ENCODE data around the gene SERPINB11.

The SERPINB11 gene

DNA sequence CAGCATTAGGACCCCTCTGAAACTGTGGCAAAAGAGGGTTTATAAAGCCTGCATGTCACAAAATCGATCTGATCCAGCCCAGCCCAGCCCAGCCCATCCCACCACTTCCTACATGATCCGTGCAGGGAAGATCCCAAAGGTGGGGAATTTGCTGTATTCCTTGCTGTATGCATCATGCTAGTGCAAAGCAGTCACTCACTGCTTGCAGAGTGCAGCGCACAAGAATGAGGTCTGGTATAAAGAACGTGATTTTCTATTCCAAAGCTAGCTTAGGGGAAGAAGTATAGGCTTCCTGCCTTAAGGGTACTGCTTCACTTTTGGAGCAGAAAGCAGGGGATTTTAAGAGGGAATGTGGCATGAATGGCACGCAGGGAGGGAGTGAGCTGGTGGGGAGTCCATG, 18.9 kb upstream of the SERPINB11 start:
- H3K4me3 ChIP-seq (ENCODE audit: low read length) = no peak overlapping the region
- no peaks in the 10 kb centered on the region for H3K36me3 ChIP-seq (ENCODE audit: insufficient read depth, low read length)
- peaks cover 13% of the 10 kb centered on the region; the same call in 1 of the 2 replicates for H3K4me1 ChIP-seq (ENCODE audit: insufficient read depth, low read length)
- H3K9ac ChIP-seq (ENCODE audit: low read depth, low read length) = no peak overlapping the region
- H3K27ac ChIP-seq (ENCODE audit: low read depth, low read length) = no peak overlapping the region
- no peaks in the 10 kb centered on the region for H3K27me3 ChIP-seq (ENCODE audit: insufficient read depth, low read length)
- 65% methylated on average over 5 of the region's 5 CpGs for WGBS
- peaks cover 6% of the 10 kb centered on the region; the same call in 1 of the 2 replicates for H3K9me3 ChIP-seq (ENCODE audit: insufficient read depth, low read depth, low read length)

DNA sequence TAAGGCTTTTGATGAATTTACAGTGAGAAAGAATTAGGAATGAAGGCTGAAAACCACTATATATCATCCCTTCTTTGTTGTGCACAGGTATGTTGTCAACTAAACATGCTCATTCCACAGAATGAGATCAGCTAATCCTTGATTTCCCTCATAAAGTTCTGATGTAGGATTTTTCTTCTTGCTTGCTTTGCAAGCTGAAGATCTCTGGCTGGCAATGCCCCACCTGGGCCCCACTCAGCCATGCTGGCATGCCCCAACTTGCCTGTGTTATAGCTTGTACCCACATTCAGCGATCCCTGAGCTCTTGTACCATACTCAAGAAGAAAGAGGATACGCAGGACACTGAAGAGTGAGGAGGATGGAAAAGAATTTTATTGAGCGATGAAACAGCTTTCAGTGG, 18.0 kb upstream of the SERPINB11 start:
- WGBS = 97% methylated on average over 3 of the region's 3 CpGs
- H3K27ac ChIP-seq (ENCODE audit: low read depth, low read length) = no peak overlapping the region
- H3K9ac ChIP-seq (ENCODE audit: low read depth, low read length) = no peak overlapping the region

DNA sequence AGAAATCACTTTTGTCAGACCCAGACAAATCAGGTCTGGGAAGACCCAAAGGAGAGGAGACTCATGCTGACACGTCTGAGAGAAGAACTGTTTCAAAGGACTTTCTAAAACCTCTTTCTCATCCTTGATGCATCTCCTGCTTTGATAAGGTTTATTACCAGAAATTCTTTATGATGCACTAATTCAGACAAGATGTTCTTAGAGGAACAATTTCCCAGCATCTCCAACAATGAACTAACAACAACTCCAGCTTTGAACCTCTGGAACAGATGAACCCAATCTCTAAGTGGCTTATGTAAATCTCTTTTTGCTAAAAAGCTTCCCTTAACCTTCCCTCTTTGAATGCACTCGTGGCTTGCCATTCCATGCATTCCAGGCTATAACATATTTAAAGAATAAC, 15.9 kb upstream of the SERPINB11 start:
- Histone ChIP-seq H3K9ac (ENCODE audit: low read depth, low read length) (no peak overlapping the region), H3K27ac (ENCODE audit: low read depth, low read length) (no peak overlapping the region), H3K36me3 (ENCODE audit: insufficient read depth, low read length) (no peaks in the 10 kb centered on the region), H3K4me1 (ENCODE audit: insufficient read depth, low read length) (peaks cover 13% of the 10 kb centered on the region; the same call in 1 of the 2 replicates), H3K4me3 (ENCODE audit: low read length) (no peak overlapping the region), H3K9me3 (ENCODE audit: insufficient read depth, low read depth, low read length) (peaks cover 6% of the 10 kb centered on the region; the same call in 1 of the 2 replicates), H3K27me3 (ENCODE audit: insufficient read depth, low read length) (no peaks in the 10 kb centered on the region)
- WGBS = 87% methylated on average over 1 of the region's 2 CpGs

More for the DNA sequence above, 18.0 kb upstream of the SERPINB11 start:
- Histone ChIP-seq H3K4me3 (ENCODE audit: low read length) (no peak overlapping the region), H3K27me3 (ENCODE audit: insufficient read depth, low read length) (no peaks in the 10 kb centered on the region), H3K4me1 (ENCODE audit: insufficient read depth, low read length) (peaks cover 13% of the 10 kb centered on the region; the same call in 1 of the 2 replicates), H3K36me3 (ENCODE audit: insufficient read depth, low read length) (no peaks in the 10 kb centered on the region), H3K9me3 (ENCODE audit: insufficient read depth, low read depth, low read length) (peaks cover 6% of the 10 kb centered on the region; the same call in 1 of the 2 replicates)

DNA sequence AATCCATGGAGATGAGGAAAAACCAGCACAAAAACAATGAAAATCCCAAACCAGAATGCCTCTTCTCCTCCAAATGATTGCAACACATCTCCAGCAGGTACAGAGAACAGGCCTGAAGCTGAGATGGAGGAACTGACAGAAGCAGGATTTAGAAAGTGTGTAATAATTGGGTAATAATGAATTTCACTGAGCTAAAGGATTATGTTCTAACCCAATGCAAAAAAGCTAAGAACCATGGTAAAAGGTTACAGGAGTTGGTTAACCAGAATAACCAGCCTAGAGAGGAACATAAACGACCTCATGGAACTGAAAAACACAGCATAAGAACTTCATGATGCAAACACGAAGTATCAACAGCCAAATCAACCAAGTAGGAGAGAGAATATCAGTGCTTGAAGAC, 13.7 kb upstream of the SERPINB11 start:
- no peak overlapping the region for H3K4me3 ChIP-seq (ENCODE audit: low read length)
- 94% methylated on average over 2 of the region's 2 CpGs for WGBS
- no peak overlapping the region for H3K27ac ChIP-seq (ENCODE audit: low read depth, low read length)
- peaks cover 6% of the 10 kb centered on the region; the same call in 1 of the 2 replicates for H3K9me3 ChIP-seq (ENCODE audit: insufficient read depth, low read depth, low read length)
- no peak overlapping the region for H3K9ac ChIP-seq (ENCODE audit: low read depth, low read length)
- H3K4me1 ChIP-seq (ENCODE audit: insufficient read depth, low read length) = no peaks in the 10 kb centered on the region
- no peaks in the 10 kb centered on the region for H3K36me3 ChIP-seq (ENCODE audit: insufficient read depth, low read length)
- no peaks in the 10 kb centered on the region for H3K27me3 ChIP-seq (ENCODE audit: insufficient read depth, low read length)

DNA sequence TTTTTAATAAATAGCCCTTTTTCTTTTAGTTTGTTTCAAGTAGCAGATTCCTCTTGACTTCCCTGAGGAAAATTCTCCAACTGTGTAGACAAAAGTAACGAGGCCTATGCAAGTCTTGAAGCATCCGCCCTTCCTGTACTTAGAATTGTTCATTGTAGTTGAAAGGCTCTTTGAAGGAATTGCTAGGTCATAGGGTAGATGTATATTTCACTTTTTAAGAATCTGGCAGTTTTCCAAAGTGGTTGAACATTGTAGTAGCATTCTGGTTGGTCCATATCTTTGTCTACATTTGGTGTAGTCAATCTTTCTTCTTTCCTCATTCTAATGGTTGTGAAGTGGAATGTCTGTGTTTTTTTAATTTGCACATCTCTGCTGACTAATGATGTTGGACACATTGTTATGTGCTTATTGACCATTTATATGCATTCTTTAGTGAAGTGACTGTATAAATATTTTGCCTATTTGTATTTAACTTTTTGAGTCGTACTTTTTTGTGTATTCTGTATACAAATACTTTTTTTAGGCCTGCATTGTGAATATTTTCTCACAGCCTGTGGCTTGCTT, 5.6 kb upstream of the SERPINB11 start:
- H3K27me3 ChIP-seq (ENCODE audit: insufficient read depth, low read length) = no peaks in the 10 kb centered on the region
- no peaks in the 10 kb centered on the region for H3K36me3 ChIP-seq (ENCODE audit: insufficient read depth, low read length)
- no peak overlapping the region for H3K4me3 ChIP-seq (ENCODE audit: low read length)
- H3K9ac ChIP-seq (ENCODE audit: low read depth, low read length) = no peak overlapping the region
- WGBS = 92% methylated on average over 2 of the region's 3 CpGs
- H3K27ac ChIP-seq (ENCODE audit: low read depth, low read length) = no peak overlapping the region
- H3K4me1 ChIP-seq (ENCODE audit: insufficient read depth, low read length) = no peaks in the 10 kb centered on the region
- H3K9me3 ChIP-seq (ENCODE audit: insufficient read depth, low read depth, low read length) = no peaks in the 10 kb centered on the region

DNA sequence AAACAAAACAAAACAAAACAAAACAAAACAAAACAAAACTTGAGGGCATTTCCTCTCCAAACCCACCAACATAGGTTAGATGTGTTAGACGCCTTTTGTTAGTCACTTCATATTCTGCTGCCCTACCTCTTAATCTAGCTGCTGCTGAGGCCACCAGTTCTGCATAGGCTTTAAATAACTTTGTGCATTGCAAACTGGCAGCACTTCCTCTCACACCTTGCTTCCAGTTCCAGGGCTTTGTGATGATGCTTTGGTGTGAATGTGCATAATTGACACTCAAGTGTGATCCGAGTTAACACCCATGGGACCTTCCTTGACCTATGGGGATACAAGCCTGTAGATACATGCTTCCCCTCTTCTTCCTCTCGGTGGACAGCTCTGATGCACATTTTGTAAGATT, 2.3 kb upstream of the SERPINB11 start:
- Histone ChIP-seq H3K27ac (ENCODE audit: low read depth, low read length) (no peak overlapping the region), H3K36me3 (ENCODE audit: insufficient read depth, low read length) (no peaks in the 10 kb centered on the region), H3K9me3 (ENCODE audit: insufficient read depth, low read depth, low read length) (no peaks in the 10 kb centered on the region), H3K4me1 (ENCODE audit: insufficient read depth, low read length) (no peaks in the 10 kb centered on the region), H3K4me3 (ENCODE audit: low read length) (no peak overlapping the region), H3K27me3 (ENCODE audit: insufficient read depth, low read length) (no peaks in the 10 kb centered on the region), H3K9ac (ENCODE audit: low read depth, low read length) (no peak overlapping the region)
- 93% methylated on average over 3 of the region's 3 CpGs for WGBS

DNA sequence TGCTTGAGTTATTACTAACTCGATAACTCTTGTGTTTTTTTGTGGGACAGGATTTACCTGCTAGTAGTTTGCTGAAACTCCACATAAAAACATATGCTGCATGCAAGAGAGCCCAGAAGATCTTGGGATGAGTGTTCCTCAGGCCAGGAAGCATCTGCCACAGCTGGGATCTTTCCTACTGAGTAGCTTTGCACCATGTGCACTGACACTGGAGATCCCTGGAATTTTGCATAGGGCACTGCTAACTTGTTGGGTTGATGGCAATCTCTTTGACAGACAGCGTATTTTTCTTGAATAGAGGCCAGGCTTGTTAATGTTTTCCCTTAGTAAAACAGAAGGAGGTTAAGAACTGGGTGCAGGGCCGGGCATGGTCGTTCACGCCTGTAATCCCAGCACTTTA, 808 bp upstream of the SERPINB11 start:
- WGBS = 98% methylated on average over 5 of the region's 5 CpGs
- Histone ChIP-seq H3K36me3 (ENCODE audit: insufficient read depth, low read length) (no peaks in the 10 kb centered on the region), H3K4me1 (ENCODE audit: insufficient read depth, low read length) (no peaks in the 10 kb centered on the region)

DNA sequence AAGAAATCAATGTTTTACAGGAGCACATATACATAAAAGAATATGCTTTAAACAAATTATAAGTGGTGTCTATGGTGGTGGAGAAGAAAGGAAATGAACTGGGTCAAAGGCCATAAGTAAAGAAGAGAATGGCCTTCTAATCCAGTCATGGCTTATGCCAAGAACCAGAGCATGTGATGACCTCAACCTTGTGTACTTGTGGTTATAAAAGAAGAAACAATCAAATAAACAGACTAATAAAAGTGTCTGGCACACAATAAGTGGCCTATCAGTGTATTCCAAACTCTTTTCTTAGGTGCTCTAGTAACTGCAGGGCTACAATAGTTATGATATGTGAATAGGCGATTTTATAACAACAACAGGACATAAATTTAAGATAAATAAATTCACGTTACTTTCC, 2.6 kb downstream of the SERPINB11 start:
- Histone ChIP-seq H3K9ac (ENCODE audit: low read depth, low read length) (no peak overlapping the region), H3K4me1 (ENCODE audit: insufficient read depth, low read length) (no peaks in the 10 kb centered on the region), H3K9me3 (ENCODE audit: insufficient read depth, low read depth, low read length) (no peaks in the 10 kb centered on the region), H3K36me3 (ENCODE audit: insufficient read depth, low read length) (no peaks in the 10 kb centered on the region), H3K27me3 (ENCODE audit: insufficient read depth, low read length) (no peaks in the 10 kb centered on the region), H3K4me3 (ENCODE audit: low read length) (no peak overlapping the region), H3K27ac (ENCODE audit: low read depth, low read length) (no peak overlapping the region)
- WGBS = 100% methylated on average over 1 of the region's 2 CpGs

More for the DNA sequence above, 808 bp upstream of the SERPINB11 start:
- Histone ChIP-seq H3K27ac (ENCODE audit: low read depth, low read length) (no peak overlapping the region), H3K9me3 (ENCODE audit: insufficient read depth, low read depth, low read length) (no peaks in the 10 kb centered on the region), H3K27me3 (ENCODE audit: insufficient read depth, low read length) (no peaks in the 10 kb centered on the region), H3K9ac (ENCODE audit: low read depth, low read length) (no peak overlapping the region), H3K4me3 (ENCODE audit: low read length) (no peak overlapping the region)

DNA sequence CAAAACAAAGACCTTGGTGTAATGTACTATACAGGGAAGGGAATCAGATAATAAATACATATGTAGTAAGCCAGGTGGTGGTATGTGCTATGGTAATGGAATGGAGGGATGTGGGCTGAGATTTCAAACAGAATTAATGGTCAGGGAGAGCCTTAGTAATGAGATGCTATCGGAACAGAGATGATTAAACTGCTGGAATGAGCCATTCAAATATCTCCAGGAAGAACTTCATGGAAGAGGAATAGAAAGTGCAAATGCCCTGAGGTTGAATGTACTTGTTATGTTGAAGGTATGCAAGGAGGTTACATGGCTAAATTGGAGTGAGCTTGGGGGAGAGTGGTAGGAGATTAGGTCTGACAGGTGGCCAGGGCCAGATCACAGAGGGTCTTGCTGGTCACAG, 5.1 kb downstream of the SERPINB11 start:
- 0 out of 2 replicates have a peak, but pooled peaks cover 3% of the 10 kb centered on the region for H3K9me3 ChIP-seq (ENCODE audit: insufficient read depth, low read depth, low read length)
- H3K36me3 ChIP-seq (ENCODE audit: insufficient read depth, low read length) = no peaks in the 10 kb centered on the region
- H3K4me3 ChIP-seq (ENCODE audit: low read length) = no peak overlapping the region
- H3K9ac ChIP-seq (ENCODE audit: low read depth, low read length) = no peak overlapping the region
- WGBS = 88% methylated on average over 1 of the region's 1 CpG
- H3K4me1 ChIP-seq (ENCODE audit: insufficient read depth, low read length) = no peaks in the 10 kb centered on the region
- H3K27me3 ChIP-seq (ENCODE audit: insufficient read depth, low read length) = no peaks in the 10 kb centered on the region
- no peak overlapping the region for H3K27ac ChIP-seq (ENCODE audit: low read depth, low read length)

DNA sequence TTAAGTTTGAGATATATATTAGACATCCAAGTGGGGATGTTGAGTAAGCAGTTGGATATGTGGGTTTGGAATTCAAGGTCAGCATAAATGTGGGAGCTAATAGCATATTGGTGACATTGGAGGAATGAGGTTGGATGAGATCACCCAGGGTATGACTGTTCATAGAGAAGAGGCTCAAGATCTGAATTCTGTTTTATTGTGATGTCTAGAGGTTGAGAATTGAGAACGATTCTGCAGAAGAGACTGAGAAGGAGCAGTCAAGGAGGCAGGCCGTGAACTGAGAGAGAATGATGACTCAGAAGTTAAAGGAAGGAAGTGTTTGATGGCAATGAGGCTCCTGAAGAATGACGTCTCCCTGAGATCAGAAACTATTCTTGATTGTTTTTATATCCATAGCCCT, 5.9 kb downstream of the SERPINB11 start:
- Histone ChIP-seq H3K9me3 (ENCODE audit: insufficient read depth, low read depth, low read length) (peaks cover 11% of the 10 kb centered on the region), H3K9ac (ENCODE audit: low read depth, low read length) (no peak overlapping the region), H3K27me3 (ENCODE audit: insufficient read depth, low read length) (no peaks in the 10 kb centered on the region), H3K36me3 (ENCODE audit: insufficient read depth, low read length) (no peaks in the 10 kb centered on the region), H3K4me3 (ENCODE audit: low read length) (no peak overlapping the region), H3K4me1 (ENCODE audit: insufficient read depth, low read length) (no peaks in the 10 kb centered on the region), H3K27ac (ENCODE audit: low read depth, low read length) (no peak overlapping the region)
- 87% methylated on average over 3 of the region's 3 CpGs for WGBS

DNA sequence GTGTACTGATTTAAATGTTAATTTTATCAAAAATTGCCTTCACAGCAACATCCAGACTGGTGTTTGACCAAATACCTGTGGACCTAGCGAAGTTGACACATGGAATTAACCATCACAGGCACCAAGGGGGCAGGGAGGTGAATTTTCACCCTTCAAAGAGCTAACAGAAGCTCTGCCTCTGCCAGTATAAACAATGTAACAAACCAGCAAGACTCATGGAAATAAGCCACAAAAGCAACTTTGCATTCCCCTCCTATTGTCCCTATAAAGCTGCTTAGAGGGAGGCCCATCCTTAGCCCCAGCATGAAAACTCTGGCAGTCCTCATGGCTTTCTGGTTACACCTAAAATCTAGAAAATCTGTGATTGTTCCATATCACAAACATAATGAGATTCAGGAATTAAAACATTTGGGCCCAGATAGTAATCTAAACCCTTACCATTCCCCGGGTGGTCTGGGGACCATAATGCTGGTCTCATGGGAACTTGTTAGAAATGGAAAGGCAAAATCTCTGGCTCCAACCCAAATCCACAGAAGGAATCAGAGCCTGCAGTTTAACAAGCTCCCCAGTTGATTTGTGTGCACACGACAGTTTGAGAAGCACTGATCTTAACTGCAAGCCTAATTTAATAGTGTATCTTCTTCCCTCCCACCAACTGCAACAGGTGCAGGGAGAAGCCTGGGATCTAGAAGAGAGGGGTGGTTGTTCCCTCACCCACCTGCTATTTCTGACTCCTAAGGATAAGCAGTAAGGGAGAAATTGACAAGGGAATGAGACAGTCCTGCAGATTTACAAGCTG, 23.1 kb downstream of the SERPINB11 start:
- no peaks in the 10 kb centered on the region for H3K9me3 ChIP-seq (ENCODE audit: insufficient read depth, low read depth, low read length)
- H3K4me1 ChIP-seq (ENCODE audit: insufficient read depth, low read length) = no peaks in the 10 kb centered on the region
- H3K27me3 ChIP-seq (ENCODE audit: insufficient read depth, low read length) = no peaks in the 10 kb centered on the region
- H3K4me3 ChIP-seq (ENCODE audit: low read length) = no peak overlapping the region
- H3K36me3 ChIP-seq (ENCODE audit: insufficient read depth, low read length) = no peaks in the 10 kb centered on the region
- 36% methylated on average over 2 of the region's 3 CpGs for WGBS
- H3K27ac ChIP-seq (ENCODE audit: low read depth, low read length) = no peak overlapping the region; the same call in 1 of the 2 replicates
- no peak overlapping the region for H3K9ac ChIP-seq (ENCODE audit: low read depth, low read length)

Measured in HUES64 (cell line).